ENCODE data around the gene XYLT1. TPM values are rescaled to one million over a fixed set of nuclear protein-coding genes. Genes with fewer than 3 reads are reported as not detected.

XYLT1 gene
- total and polyA plus RNA-seq, 9 of the 15 experiments (the other 6 are each of a cell fraction or from before 2014, with no cell fraction given), result 0.03 to 0.09 (median 0.08) TPM; not detected in 6

DNA sequence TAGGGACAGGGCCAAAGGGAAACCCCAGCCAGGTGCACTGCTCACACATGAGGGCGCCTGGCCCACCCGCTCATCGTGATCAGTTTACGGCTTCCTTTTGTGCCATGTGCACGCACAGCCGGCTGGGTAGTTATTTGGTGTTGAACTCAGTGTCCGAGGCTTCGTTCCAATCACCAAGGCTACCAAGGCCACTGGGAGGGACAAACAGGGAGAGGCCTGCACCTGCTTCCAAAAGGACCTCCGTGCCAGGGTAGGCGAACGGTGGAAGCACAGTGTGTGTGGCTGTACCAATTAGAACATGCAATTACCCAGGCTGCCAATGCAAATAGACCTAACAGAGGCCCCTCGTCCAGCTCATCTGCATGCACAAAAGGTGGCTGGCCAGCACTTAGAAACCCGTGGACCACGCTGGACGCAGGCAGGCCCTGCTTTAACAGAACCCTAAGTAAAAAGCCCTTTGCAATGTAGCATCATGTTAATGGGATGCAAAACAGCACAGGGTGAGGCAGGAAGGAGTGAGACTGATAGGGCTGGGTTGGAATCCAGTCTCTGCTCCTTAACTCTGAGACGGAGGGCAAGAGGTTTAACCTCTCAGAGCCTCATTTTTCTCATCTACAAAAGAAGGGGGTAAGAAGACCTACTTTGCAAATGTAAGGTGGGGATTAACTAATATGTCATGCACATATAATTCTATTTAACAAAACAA lies 204.0 kb downstream of the XYLT1 start:
- H3K4me2 ChIP-seq (ENCODE audit: insufficient read depth, low read length), result no peak overlapping the region
- intact Hi-C loops (cut with micrococcal nuclease), result no loop called here
- no peaks in the 10 kb centered on the region for H3K4me1 ChIP-seq (replicated peaks in 1 of 2; ENCODE audit: control insufficient read depth in 2 of 2, insufficient read depth in 2 of 2, low read length in 2 of 2)
- no peak overlapping the region for H3K9ac ChIP-seq (ENCODE audit: insufficient read depth in 1 of 2, low read depth in 2 of 2, low read length in 2 of 2)
- DNase-seq (ENCODE audit: extremely low read depth in 1 of 4, low spot score in 3 of 4), result no peak
- in situ Hi-C loops (cut with MboI), result no loop called here
- ATAC-seq, result no peak
- no peak overlapping the region for H3K4me3 ChIP-seq
- FAIRE-seq, result no peak
- H3K9me1 ChIP-seq (ENCODE audit: control insufficient read depth, insufficient read depth, low read length), result no peaks in the 10 kb centered on the region
- H2AFZ ChIP-seq (ENCODE audit: low read depth, low read length), result no peak overlapping the region
- no TSS peak for BruUV-seq (replicated peaks)
- WGBS (ENCODE audit: insufficient coverage, low coverage, missing lambda C conversion rate), result 6% methylated on average over 16 of the region's 16 CpGs
- no peaks in the 10 kb centered on the region for H3K9me3 ChIP-seq (replicated peaks; ENCODE audit: control insufficient read depth, insufficient read depth, low read depth, low read length)
- no peaks in the 10 kb centered on the region for H3K36me3 ChIP-seq (ENCODE audit: control insufficient read depth, insufficient read depth, low read length)
- H3K27ac ChIP-seq (ENCODE audit: extremely low read depth, low read depth, low read length), result no peak overlapping the region
- H3K79me2 ChIP-seq (ENCODE audit: control insufficient read depth, insufficient read depth, low read length), result no peaks in the 10 kb centered on the region
- CTCF ChIA-PET (ENCODE audit: low intra/inter-chr PET ratio), result no interaction called here
- TF ChIP-seq ZNF253 (CRISPR knock-in tag; conservative IDR thresholded peaks at IDR 0.05) (no peak), NR2C2 (CRISPR knock-in tag; IDR thresholded peaks at IDR 0.05) (no peak), NR2C2 (tag; IDR thresholded peaks at IDR 0.05) (no peak)
- TF ChIP-seq, protein P1, sequence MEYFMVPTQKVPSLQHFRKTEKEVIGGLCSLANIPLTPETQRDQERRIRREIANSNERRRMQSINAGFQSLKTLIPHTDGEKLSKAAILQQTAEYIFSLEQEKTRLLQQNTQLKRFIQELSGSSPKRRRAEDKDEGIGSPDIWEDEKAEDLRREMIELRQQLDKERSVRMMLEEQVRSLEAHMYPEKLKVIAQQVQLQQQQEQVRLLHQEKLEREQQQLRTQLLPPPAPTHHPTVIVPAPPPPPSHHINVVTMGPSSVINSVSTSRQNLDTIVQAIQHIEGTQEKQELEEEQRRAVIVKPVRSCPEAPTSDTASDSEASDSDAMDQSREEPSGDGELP (CRISPR knock-in tag; IDR thresholded peaks at IDR 0.05; ENCODE audit: borderline replicate concordance), result no peak
- TF ChIP-seq, protein P2, sequence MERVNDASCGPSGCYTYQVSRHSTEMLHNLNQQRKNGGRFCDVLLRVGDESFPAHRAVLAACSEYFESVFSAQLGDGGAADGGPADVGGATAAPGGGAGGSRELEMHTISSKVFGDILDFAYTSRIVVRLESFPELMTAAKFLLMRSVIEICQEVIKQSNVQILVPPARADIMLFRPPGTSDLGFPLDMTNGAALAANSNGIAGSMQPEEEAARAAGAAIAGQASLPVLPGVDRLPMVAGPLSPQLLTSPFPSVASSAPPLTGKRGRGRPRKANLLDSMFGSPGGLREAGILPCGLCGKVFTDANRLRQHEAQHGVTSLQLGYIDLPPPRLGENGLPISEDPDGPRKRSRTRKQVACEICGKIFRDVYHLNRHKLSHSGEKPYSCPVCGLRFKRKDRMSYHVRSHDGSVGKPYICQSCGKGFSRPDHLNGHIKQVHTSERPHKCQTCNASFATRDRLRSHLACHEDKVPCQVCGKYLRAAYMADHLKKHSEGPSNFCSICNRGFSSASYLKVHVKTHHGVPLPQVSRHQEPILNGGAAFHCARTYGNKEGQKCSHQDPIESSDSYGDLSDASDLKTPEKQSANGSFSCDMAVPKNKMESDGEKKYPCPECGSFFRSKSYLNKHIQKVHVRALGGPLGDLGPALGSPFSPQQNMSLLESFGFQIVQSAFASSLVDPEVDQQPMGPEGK (CRISPR knock-in tag; IDR thresholded peaks at IDR 0.05; ENCODE audit: borderline replicate concordance), result no peak
- H3K27me3 ChIP-seq (ENCODE audit: control insufficient read depth in 2 of 2, insufficient read depth in 2 of 2, low read length in 2 of 2), result peaks cover 11 to 49% of the 10 kb centered on the region in 2 experiments; a peak in 4 of 5 replicates
- peaks cover 8% of the 10 kb centered on the region for H4K20me1 ChIP-seq (replicated peaks; ENCODE audit: control insufficient read depth, insufficient read depth, low read length)
- POLR2A ChIA-PET, result no interaction called here

Data from K562 (cell line).